Measurements from ENCODE around the gene BACH1.
"Not testable (repeated sequence)": the region's sequence is repeated elsewhere in the genome, so short reads cannot be mapped to it uniquely, and the experiment has no call there.

The BACH1 gene

GRCh38 chr21:29298348-29299045 is at the start of gene BACH1:
Gene BACH1 (plus strand): TSS chr21:29298922. CDS start chr21:29321281, 22,359 bp downstream.
- peak; percentile 87 for DNase-seq

- DNase-seq, result not testable (repeated sequence)
Measured at GRCh38 chr21:29249289-29249688, 49.4 kb upstream of the BACH1 start.

GRCh38 chr21:29250636-29251035 is 48.1 kb upstream of the BACH1 start:
- no peak for DNase-seq

GRCh38 chr21:29253861-29254260 is 44.9 kb upstream of the BACH1 start:
- DNase-seq, result not testable (repeated sequence)

GRCh38 chr21:29254550-29254949 is 44.2 kb upstream of the BACH1 start:
- DNase-seq, result no peak

GRCh38 chr21:29256126-29256910 is 42.4 kb upstream of the BACH1 start:
- peak; percentile 61 for DNase-seq

GRCh38 chr21:29257701-29258100 is 41.0 kb upstream of the BACH1 start:
- no peak for DNase-seq

- DNase-seq, result no peak
Measured at GRCh38 chr21:29258626-29259338, 39.9 kb upstream of the BACH1 start.

GRCh38 chr21:29260461-29260860 is 38.3 kb upstream of the BACH1 start:
- no peak for DNase-seq

GRCh38 chr21:29261555-29262540 is 36.9 kb upstream of the BACH1 start:
- DNase-seq, result no peak

GRCh38 chr21:29264721-29265120 is 34.0 kb upstream of the BACH1 start:
- DNase-seq, result no peak

GRCh38 chr21:29265690-29266479 is 32.8 kb upstream of the BACH1 start:
- DNase-seq, result no peak

- DNase-seq, result no peak
Measured at GRCh38 chr21:29267666-29268065, 31.1 kb upstream of the BACH1 start.

- no peak for DNase-seq
Measured at GRCh38 chr21:29271927-29272333, 26.8 kb upstream of the BACH1 start.

- DNase-seq, result no peak
Measured at GRCh38 chr21:29277442-29277841, 21.3 kb upstream of the BACH1 start.

- DNase-seq, result no peak
Measured at GRCh38 chr21:29279558-29279957, 19.2 kb upstream of the BACH1 start.

GRCh38 chr21:29281801-29282200 is 16.9 kb upstream of the BACH1 start:
- not testable (repeated sequence) for DNase-seq

GRCh38 chr21:29287383-29287782 is 11.3 kb upstream of the BACH1 start:
- no peak for DNase-seq

GRCh38 chr21:29288239-29288638 is 10.5 kb upstream of the BACH1 start:
- no peak for DNase-seq

- DNase-seq, result no peak
Measured at GRCh38 chr21:29289317-29289716, 9.4 kb upstream of the BACH1 start.

- DNase-seq, result no peak
Measured at GRCh38 chr21:29290240-29290639, 8.5 kb upstream of the BACH1 start.

- DNase-seq, result no peak
Measured at GRCh38 chr21:29293495-29293894, 5.2 kb upstream of the BACH1 start.
